DND-41 (cell line): Measurements from ENCODE around the gene ANKRD65.
"Not testable (repeated sequence)": the region's sequence is repeated elsewhere in the genome, so short reads cannot be mapped to it uniquely, and the experiment has no call there.

Experiments used
- ATAC-seq: fragments of 200-7000 bp; cut with Tn5 transposase; 3 replicates; pipeline ENCODE4 v1.9.1; 2021; ENCODE audit warnings: low read depth; ENCODE audit not compliant: insufficient read depth
- DNase-seq: peaks from one replicate; pipeline ENCODE4 v3.0.0-alpha.2; 2020
- H2AFZ ChIP-seq: 2 replicates; pipeline ENCODE4 v1.6.0; 2012; ENCODE audit warnings: low read depth, low read length
- H3K27ac ChIP-seq: 2 replicates; pipeline ENCODE4 v1.5.1; 2012; ENCODE audit warnings: low read length, inconsistent platforms
- H3K27me3 ChIP-seq: fragments of 200-600 bp; sonication (generic); 2 replicates; pipeline ENCODE4 v1.6.0; 2012; ENCODE audit warnings: low read length, mild to moderate bottlenecking, inconsistent platforms; ENCODE audit not compliant: insufficient read depth, poor library complexity
- H3K36me3 ChIP-seq: 2 replicates; pipeline ENCODE4 v1.5.1; 2012; ENCODE audit warnings: low read length, inconsistent platforms; ENCODE audit not compliant: insufficient read depth
- H3K4me1 ChIP-seq: 2 replicates; pipeline ENCODE4 v1.5.1; 2012; ENCODE audit warnings: mild to moderate bottlenecking, low read length; ENCODE audit not compliant: insufficient read depth
- H3K4me2 ChIP-seq: 2 replicates; pipeline ENCODE4 v1.6.0; 2012; ENCODE audit warnings: mild to moderate bottlenecking, moderate library complexity, low read length, inconsistent platforms; ENCODE audit not compliant: insufficient read depth
- H3K4me3 ChIP-seq, 2 experiments: fragments of 200-600 bp in 1 of 2; shearing (Covaris generic) in 1 of 2; 2 replicates each; pipeline ENCODE4 v1.5.1; 2012 to 2016; ENCODE audit warnings: inconsistent platforms in 2 of 2, low read length in 2 of 2, mild to moderate bottlenecking in 2 of 2, low read depth in 1 of 2, moderate library complexity in 1 of 2
- H3K79me2 ChIP-seq: 2 replicates; pipeline ENCODE4 v1.6.0; 2012; ENCODE audit warnings: low read length, inconsistent platforms; ENCODE audit not compliant: insufficient read depth
- H3K9ac ChIP-seq: 2 replicates; pipeline ENCODE4 v1.6.0; 2012; ENCODE audit warnings: low read depth, mild to moderate bottlenecking, inconsistent platforms, low read length, moderate library complexity
- H3K9me3 ChIP-seq: 2 replicates; pipeline ENCODE4 v1.5.1; 2012; ENCODE audit warnings: low read length, moderate library complexity, mild to moderate bottlenecking, inconsistent platforms; ENCODE audit not compliant: insufficient read depth, severe bottlenecking
- H4K20me1 ChIP-seq: 2 replicates; pipeline ENCODE4 v1.6.0; 2012; ENCODE audit warnings: low read length; ENCODE audit not compliant: insufficient read depth
- CTCF ChIP-seq: IDR thresholded peaks from 2 replicates; pipeline ENCODE4 v1.5.1; 2012; ENCODE audit warnings: borderline replicate concordance, low read length, moderate library complexity, mild to moderate bottlenecking; ENCODE audit not compliant: poor library complexity, severe bottlenecking; ENCODE audit errors: extremely low read depth
- EZH2 ChIP-seq: IDR thresholded peaks from 3 replicates; pipeline ENCODE4 v1.6.1; 2012; ENCODE audit warnings: borderline replicate concordance, low read depth, mild to moderate bottlenecking, moderate library complexity, low read length, inconsistent platforms; ENCODE audit not compliant: severe bottlenecking

The ANKRD65 gene

GRCh38 chr1:1415751-1416150, 5.3 kb downstream of the ANKRD65 start:
- Histone ChIP-seq H3K27ac (no peak overlapping the region), H3K4me3 (no peak overlapping the region), H3K27me3 (no peaks in the 10 kb centered on the region), H3K4me2 (no peak overlapping the region), H3K4me1 (no peaks in the 10 kb centered on the region), H3K79me2 (no peaks in the 10 kb centered on the region), H3K9ac (no peak overlapping the region), H3K9me3 (no peaks in the 10 kb centered on the region), H4K20me1 (no peaks in the 10 kb centered on the region), H3K36me3 (no peaks in the 10 kb centered on the region), H2AFZ (no peak overlapping the region)
- ATAC-seq, result no peak
- no peak for TF ChIP-seq CTCF
- TF ChIP-seq EZH2, result no peak
- no peak for DNase-seq

- ATAC-seq, H2AFZ ChIP-seq, H3K4me2 ChIP-seq, H3K4me3 ChIP-seq, H4K20me1 ChIP-seq, H3K27ac ChIP-seq, H3K9ac ChIP-seq, H3K9me3 ChIP-seq, DNase-seq, H3K27me3 ChIP-seq, H3K36me3 ChIP-seq: not testable (repeated sequence)
- peaks cover 19% of the 10 kb centered on the region for H3K4me1 ChIP-seq
- H3K79me2 ChIP-seq, result peaks cover 18% of the 10 kb centered on the region
Measured at GRCh38 chr1:1412311-1412902, 8.7 kb downstream of the ANKRD65 start.

GRCh38 chr1:1411626-1412025, 9.4 kb downstream of the ANKRD65 start:
- no peaks in the 10 kb centered on the region for H3K27me3 ChIP-seq
- H3K9ac ChIP-seq, result no peak overlapping the region
- no peak overlapping the region for H2AFZ ChIP-seq
- H3K9me3 ChIP-seq, result no peaks in the 10 kb centered on the region
- peaks cover 7% of the 10 kb centered on the region; the same call in 1 of the 2 replicates for H3K36me3 ChIP-seq
- ATAC-seq (no peak), DNase-seq (no peak)
- peaks cover 26% of the 10 kb centered on the region for H3K79me2 ChIP-seq
- no peak overlapping the region for H3K4me2 ChIP-seq
- H3K27ac ChIP-seq, result no peak overlapping the region
- H3K4me1 ChIP-seq, result peaks cover 19% of the 10 kb centered on the region
- H4K20me1 ChIP-seq, result peaks cover 10% of the 10 kb centered on the region; the same call in 1 of the 2 replicates
- TF ChIP-seq EZH2 (no peak), CTCF (no peak)
- no peak overlapping the region for H3K4me3 ChIP-seq

GRCh38 chr1:1410238-1410637, 10.8 kb downstream of the ANKRD65 start:
- not testable (repeated sequence) for H2AFZ ChIP-seq, ATAC-seq, H3K27ac ChIP-seq, H3K9ac ChIP-seq, H3K4me2 ChIP-seq, DNase-seq, H3K9me3 ChIP-seq, H3K27me3 ChIP-seq, H3K4me3 ChIP-seq
- Histone ChIP-seq H3K4me1 (peaks cover 32% of the 10 kb centered on the region), H4K20me1 (peaks cover 18% of the 10 kb centered on the region; the same call in 1 of the 2 replicates), H3K79me2 (peaks cover 40% of the 10 kb centered on the region), H3K36me3 (peaks cover 21% of the 10 kb centered on the region)
